ENCODE measurements around the gene FOXC2. TPM values are rescaled to one million over a fixed set of nuclear protein-coding genes. Genes with fewer than 3 reads are reported as not detected.

Gene FOXC2
- total and polyA plus RNA-seq, 9 of the 15 experiments (the other 6 are each of a cell fraction or from before 2014, with no cell fraction given): 0.01 to 0.11 (median 0.10) TPM; not detected in 5

DNA sequence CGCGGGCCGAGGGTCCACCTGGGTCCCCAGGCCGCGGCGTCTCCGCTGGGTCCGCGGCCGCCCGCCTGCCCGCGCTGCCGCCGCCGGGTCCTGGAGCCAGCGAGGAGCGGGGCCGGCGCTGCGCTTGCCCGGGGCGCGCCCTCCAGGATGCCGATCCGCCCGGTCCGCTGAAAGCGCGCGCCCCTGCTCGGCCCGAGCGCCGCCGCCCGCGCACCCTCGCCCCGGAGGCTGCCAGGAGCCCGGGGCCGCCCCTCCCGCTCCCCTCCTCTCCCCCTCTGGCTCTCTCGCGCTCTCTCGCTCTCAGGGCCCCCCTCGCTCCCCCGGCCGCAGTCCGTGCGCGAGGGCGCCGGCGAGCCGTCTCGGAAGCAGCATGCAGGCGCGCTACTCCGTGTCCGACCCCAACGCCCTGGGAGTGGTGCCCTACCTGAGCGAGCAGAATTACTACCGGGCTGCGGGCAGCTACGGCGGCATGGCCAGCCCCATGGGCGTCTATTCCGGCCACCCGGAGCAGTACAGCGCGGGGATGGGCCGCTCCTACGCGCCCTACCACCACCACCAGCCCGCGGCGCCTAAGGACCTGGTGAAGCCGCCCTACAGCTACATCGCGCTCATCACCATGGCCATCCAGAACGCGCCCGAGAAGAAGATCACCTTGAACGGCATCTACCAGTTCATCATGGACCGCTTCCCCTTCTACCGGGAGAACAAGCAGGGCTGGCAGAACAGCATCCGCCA is 504 bp downstream of the FOXC2 start (continued):
- TF ChIP-seq CTBP1 (IDR thresholded peaks at IDR 0.05; ENCODE audit: borderline replicate concordance) (no peak), ZNF644 (tag; IDR thresholded peaks at IDR 0.05; ENCODE audit: low read depth) (no peak), NCOA1 (IDR thresholded peaks at IDR 0.05; ENCODE audit: low read depth) (no peak), ZNF609 (CRISPR knock-in tag; IDR thresholded peaks at IDR 0.05; ENCODE audit: borderline replicate concordance) (no peak), EP400 (IDR thresholded peaks at IDR 0.05) (no peak), FOSL1 (tag; conservative IDR thresholded peaks at IDR 0.05) (no peak)
- TF ChIP-seq, protein P1, sequence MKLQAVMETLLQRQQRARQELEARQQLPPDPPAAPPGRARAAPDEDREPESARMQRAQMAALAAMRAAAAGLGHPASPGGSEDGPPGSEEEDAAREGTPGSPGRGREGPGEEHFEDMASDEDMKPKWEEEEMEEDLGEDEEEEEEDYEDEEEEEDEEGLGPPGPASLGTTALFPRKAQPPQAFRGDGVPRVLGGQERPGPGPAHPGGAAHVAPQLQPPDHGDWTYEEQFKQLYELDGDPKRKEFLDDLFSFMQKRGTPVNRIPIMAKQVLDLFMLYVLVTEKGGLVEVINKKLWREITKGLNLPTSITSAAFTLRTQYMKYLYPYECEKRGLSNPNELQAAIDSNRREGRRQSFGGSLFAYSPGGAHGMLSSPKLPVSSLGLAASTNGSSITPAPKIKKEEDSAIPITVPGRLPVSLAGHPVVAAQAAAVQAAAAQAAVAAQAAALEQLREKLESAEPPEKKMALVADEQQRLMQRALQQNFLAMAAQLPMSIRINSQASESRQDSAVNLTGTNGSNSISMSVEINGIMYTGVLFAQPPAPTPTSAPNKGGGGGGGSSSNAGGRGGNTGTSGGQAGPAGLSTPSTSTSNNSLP (IDR thresholded peaks at IDR 0.05; ENCODE audit: borderline replicate concordance, low read depth, low read length): no peak
- TF ChIP-seq, protein P2, sequence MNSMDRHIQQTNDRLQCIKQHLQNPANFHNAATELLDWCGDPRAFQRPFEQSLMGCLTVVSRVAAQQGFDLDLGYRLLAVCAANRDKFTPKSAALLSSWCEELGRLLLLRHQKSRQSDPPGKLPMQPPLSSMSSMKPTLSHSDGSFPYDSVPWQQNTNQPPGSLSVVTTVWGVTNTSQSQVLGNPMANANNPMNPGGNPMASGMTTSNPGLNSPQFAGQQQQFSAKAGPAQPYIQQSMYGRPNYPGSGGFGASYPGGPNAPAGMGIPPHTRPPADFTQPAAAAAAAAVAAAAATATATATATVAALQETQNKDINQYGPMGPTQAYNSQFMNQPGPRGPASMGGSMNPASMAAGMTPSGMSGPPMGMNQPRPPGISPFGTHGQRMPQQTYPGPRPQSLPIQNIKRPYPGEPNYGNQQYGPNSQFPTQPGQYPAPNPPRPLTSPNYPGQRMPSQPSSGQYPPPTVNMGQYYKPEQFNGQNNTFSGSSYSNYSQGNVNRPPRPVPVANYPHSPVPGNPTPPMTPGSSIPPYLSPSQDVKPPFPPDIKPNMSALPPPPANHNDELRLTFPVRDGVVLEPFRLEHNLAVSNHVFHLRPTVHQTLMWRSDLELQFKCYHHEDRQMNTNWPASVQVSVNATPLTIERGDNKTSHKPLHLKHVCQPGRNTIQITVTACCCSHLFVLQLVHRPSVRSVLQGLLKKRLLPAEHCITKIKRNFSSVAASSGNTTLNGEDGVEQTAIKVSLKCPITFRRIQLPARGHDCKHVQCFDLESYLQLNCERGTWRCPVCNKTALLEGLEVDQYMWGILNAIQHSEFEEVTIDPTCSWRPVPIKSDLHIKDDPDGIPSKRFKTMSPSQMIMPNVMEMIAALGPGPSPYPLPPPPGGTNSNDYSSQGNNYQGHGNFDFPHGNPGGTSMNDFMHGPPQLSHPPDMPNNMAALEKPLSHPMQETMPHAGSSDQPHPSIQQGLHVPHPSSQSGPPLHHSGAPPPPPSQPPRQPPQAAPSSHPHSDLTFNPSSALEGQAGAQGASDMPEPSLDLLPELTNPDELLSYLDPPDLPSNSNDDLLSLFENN (IDR thresholded peaks at IDR 0.05; ENCODE audit: low read depth in 2 of 2, low read length in 2 of 2): no peak
